Measurements from ENCODE around the gene NR1D1. TPM values are rescaled to one million over a fixed set of nuclear protein-coding genes. Genes with fewer than 3 reads are reported as not detected.

The NR1D1 gene
- total and polyA plus RNA-seq, 2 of the 13 experiments (the other 11 are each of a cell fraction or from before 2014, with no cell fraction given), result 2.1 to 2.7 TPM

DNA sequence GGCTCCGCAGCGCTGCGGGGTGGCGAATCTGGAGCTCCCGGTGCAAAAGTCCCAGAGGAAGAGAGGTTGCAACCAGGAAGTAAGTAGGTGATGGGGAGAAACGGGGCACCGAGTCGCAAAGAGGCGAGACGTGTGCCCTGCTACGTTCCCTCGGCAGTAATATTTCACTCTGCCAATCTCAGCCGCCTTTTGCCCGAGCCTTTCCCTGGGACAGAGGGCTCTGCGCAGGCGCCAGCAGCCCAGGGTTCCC is at the start of gene NR1D1 (continued):
- TF ChIP-seq ZSCAN12 (CRISPR knock-in tag; IDR thresholded peaks at IDR 0.05), result no peak
- TF ChIP-seq, protein P1, sequence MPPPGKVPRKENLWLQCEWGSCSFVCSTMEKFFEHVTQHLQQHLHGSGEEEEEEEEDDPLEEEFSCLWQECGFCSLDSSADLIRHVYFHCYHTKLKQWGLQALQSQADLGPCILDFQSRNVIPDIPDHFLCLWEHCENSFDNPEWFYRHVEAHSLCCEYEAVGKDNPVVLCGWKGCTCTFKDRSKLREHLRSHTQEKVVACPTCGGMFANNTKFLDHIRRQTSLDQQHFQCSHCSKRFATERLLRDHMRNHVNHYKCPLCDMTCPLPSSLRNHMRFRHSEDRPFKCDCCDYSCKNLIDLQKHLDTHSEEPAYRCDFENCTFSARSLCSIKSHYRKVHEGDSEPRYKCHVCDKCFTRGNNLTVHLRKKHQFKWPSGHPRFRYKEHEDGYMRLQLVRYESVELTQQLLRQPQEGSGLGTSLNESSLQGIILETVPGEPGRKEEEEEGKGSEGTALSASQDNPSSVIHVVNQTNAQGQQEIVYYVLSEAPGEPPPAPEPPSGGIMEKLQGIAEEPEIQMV (CRISPR knock-in tag; IDR thresholded peaks at IDR 0.05; ENCODE audit: low read depth), result no peak
- TF ChIP-seq POLR2AphosphoS2 (IDR thresholded peaks at IDR 0.05; ENCODE audit: low read depth, low read length), result peak; percentile 44; the same call in 1 of the 2 replicates
- TF ChIP-seq, protein P2, sequence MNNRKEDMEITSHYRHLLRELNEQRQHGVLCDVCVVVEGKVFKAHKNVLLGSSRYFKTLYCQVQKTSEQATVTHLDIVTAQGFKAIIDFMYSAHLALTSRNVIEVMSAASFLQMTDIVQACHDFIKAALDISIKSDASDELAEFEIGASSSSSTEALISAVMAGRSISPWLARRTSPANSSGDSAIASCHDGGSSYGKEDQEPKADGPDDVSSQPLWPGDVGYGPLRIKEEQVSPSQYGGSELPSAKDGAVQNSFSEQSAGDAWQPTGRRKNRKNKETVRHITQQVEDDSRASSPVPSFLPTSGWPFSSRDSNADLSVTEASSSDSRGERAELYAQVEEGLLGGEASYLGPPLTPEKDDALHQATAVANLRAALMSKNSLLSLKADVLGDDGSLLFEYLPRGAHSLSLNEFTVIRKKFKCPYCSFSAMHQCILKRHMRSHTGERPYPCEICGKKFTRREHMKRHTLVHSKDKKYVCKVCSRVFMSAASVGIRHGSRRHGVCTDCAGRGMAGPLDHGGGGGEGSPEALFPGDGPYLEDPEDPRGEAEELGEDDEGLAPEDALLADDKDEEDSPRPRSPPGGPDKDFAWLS (CRISPR knock-in tag; IDR thresholded peaks at IDR 0.05; ENCODE audit: borderline replicate concordance), result 0 out of 2 replicates have a peak, but pooled peaks have one; percentile 81
- TF ChIP-seq ZIK1 (CRISPR knock-in tag; IDR thresholded peaks at IDR 0.05; ENCODE audit: borderline replicate concordance, low read depth), result no peak
- no peak for TF ChIP-seq NR2F1 (CRISPR knock-in tag; IDR thresholded peaks at IDR 0.05)
- TF ChIP-seq, protein P3, sequence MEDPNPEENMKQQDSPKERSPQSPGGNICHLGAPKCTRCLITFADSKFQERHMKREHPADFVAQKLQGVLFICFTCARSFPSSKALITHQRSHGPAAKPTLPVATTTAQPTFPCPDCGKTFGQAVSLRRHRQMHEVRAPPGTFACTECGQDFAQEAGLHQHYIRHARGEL (CRISPR knock-in tag; IDR thresholded peaks at IDR 0.05), result no peak
- TF ChIP-seq HHEX (CRISPR knock-in tag; IDR thresholded peaks at IDR 0.05), result 0 out of 2 replicates have a peak, but pooled peaks have one; percentile 9
- TF ChIP-seq, protein P4, sequence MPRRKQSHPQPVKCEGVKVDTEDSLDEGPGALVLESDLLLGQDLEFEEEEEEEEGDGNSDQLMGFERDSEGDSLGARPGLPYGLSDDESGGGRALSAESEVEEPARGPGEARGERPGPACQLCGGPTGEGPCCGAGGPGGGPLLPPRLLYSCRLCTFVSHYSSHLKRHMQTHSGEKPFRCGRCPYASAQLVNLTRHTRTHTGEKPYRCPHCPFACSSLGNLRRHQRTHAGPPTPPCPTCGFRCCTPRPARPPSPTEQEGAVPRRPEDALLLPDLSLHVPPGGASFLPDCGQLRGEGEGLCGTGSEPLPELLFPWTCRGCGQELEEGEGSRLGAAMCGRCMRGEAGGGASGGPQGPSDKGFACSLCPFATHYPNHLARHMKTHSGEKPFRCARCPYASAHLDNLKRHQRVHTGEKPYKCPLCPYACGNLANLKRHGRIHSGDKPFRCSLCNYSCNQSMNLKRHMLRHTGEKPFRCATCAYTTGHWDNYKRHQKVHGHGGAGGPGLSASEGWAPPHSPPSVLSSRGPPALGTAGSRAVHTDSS (CRISPR knock-in tag; conservative IDR thresholded peaks at IDR 0.05), result no peak
- no peak; the same call in 1 of the 2 replicates for TF ChIP-seq ZNF678 (CRISPR knock-in tag; IDR thresholded peaks at IDR 0.05)
- TF ChIP-seq ZNF431 (CRISPR knock-in tag; IDR thresholded peaks at IDR 0.05; ENCODE audit: borderline replicate concordance, low read depth), result no peak
- no peak for TF ChIP-seq CHD2 (IDR thresholded peaks at IDR 0.05; ENCODE audit: low read depth, low read length)
- no peak for TF ChIP-seq HNRNPUL1 (IDR thresholded peaks at IDR 0.05; ENCODE audit: low read depth, low read length)
- no peak for TF ChIP-seq NFE2L1 (CRISPR knock-in tag; IDR thresholded peaks at IDR 0.05; ENCODE audit: borderline replicate concordance)
- TF ChIP-seq ZNF788 (CRISPR knock-in tag; IDR thresholded peaks at IDR 0.05; ENCODE audit: borderline replicate concordance), result no peak
- peak; percentile 85; the same call in 1 of the 2 replicates for TF ChIP-seq CAMTA2 (CRISPR knock-in tag; IDR thresholded peaks at IDR 0.05; ENCODE audit: borderline replicate concordance)
- TF ChIP-seq KMT2A (CRISPR knock-in tag; IDR thresholded peaks at IDR 0.05), result 0 out of 2 replicates have a peak, but pooled peaks have one; percentile 49
- TF ChIP-seq HIVEP1 (CRISPR knock-in tag; IDR thresholded peaks at IDR 0.05), result no peak
- no peak for TF ChIP-seq ZNF556 (CRISPR knock-in tag; IDR thresholded peaks at IDR 0.05; ENCODE audit: borderline replicate concordance)
- no peak for TF ChIP-seq SP2 (CRISPR knock-in tag; IDR thresholded peaks at IDR 0.05)
- TF ChIP-seq ZNF430 (CRISPR knock-in tag; IDR thresholded peaks at IDR 0.05), result no peak
- TF ChIP-seq ZNF3 (CRISPR knock-in tag; IDR thresholded peaks at IDR 0.05), result 0 out of 2 replicates have a peak, but pooled peaks have one; percentile 11
- TF ChIP-seq ZNF572 (CRISPR knock-in tag; IDR thresholded peaks at IDR 0.05), result no peak
- TF ChIP-seq GZF1 (CRISPR knock-in tag; IDR thresholded peaks at IDR 0.05), result no peak
- TF ChIP-seq GATA4 (IDR thresholded peaks at IDR 0.05; ENCODE audit: borderline replicate concordance, low read depth), result no peak
- peak; percentile 86 for TF ChIP-seq WIZ (CRISPR knock-in tag; IDR thresholded peaks at IDR 0.05)
- no peak for TF ChIP-seq ZNF775 (CRISPR knock-in tag; IDR thresholded peaks at IDR 0.05; ENCODE audit: borderline replicate concordance)
- TF ChIP-seq RELA (CRISPR knock-in tag; IDR thresholded peaks at IDR 0.05), result no peak
- TF ChIP-seq MAFK (conservative IDR thresholded peaks at IDR 0.05 in 1 of 2, IDR thresholded peaks at IDR 0.05 in 1 of 2; ENCODE audit: low read length in 2 of 2), result no peak
